ENCODE measurements around the gene PCDH15.

GRCh38 chr10:54525816-54526215 lies 275.2 kb downstream of the PCDH15 start:
- TF ChIP-seq, protein P1, sequence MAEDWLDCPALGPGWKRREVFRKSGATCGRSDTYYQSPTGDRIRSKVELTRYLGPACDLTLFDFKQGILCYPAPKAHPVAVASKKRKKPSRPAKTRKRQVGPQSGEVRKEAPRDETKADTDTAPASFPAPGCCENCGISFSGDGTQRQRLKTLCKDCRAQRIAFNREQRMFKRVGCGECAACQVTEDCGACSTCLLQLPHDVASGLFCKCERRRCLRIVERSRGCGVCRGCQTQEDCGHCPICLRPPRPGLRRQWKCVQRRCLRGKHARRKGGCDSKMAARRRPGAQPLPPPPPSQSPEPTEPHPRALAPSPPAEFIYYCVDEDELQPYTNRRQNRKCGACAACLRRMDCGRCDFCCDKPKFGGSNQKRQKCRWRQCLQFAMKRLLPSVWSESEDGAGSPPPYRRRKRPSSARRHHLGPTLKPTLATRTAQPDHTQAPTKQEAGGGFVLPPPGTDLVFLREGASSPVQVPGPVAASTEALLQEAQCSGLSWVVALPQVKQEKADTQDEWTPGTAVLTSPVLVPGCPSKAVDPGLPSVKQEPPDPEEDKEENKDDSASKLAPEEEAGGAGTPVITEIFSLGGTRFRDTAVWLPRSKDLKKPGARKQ (CRISPR knock-in tag; IDR thresholded peaks at IDR 0.05) = no peak
- TF ChIP-seq LARP7 (IDR thresholded peaks at IDR 0.05) (no peak), BACH1 (tag; IDR thresholded peaks at IDR 0.05) (no peak)

Data from K562 (cell line).